Measurements from ENCODE around the gene ALDH3A2.

DNA sequence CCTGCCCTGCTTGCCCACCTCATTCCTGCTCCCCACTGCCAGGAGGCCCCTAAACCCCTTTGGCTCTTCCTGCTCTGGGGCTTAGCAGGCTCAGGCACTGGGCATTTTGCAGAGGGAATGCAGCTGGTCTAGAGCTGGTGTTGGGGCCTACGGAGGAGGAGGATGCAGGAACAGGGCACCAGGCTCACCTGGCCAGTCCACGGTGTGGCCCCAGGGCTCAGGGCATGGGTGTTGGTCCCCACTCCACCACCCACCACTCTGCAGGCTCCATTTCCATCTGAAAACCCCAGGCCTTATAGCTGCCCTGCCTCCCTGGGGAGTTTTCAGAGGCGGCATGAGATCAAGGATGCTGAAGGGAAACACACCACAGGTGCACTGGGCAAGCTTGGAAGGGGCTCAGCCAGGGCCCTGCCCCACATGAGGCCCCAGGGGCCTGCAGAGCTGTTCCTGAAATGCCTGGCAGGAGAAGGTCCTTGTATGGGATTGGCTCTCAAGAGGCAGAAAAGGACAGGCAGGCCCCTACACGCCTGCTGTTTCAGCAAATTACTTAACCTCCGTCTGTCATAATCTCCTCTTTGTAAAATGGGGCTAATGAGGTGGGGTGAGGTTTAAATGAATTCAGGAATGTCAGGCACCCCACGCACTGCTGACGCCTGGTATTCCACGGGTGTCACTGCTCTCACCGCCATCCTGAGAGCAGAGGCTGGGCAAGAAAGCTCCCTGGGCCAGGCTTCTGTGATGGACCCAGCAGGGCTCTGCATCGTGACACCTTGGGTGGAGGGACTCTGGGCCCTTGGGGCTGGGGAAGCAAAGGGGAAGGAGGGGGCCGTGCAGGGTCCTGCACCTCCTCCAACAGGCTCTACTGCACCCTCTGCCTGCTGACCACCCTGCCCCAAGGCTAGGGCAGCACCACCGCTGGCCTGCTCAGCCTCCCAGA lies 58.5 kb downstream of the ALDH3A2 start:
- TF ChIP-seq, protein P1, sequence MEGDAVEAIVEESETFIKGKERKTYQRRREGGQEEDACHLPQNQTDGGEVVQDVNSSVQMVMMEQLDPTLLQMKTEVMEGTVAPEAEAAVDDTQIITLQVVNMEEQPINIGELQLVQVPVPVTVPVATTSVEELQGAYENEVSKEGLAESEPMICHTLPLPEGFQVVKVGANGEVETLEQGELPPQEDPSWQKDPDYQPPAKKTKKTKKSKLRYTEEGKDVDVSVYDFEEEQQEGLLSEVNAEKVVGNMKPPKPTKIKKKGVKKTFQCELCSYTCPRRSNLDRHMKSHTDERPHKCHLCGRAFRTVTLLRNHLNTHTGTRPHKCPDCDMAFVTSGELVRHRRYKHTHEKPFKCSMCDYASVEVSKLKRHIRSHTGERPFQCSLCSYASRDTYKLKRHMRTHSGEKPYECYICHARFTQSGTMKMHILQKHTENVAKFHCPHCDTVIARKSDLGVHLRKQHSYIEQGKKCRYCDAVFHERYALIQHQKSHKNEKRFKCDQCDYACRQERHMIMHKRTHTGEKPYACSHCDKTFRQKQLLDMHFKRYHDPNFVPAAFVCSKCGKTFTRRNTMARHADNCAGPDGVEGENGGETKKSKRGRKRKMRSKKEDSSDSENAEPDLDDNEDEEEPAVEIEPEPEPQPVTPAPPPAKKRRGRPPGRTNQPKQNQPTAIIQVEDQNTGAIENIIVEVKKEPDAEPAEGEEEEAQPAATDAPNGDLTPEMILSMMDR (IDR thresholded peaks at IDR 0.05): no peak
- no peak for TF ChIP-seq POLR2A (IDR thresholded peaks at IDR 0.05)

Data from testis (tissue), 2 donors.